Mesendoderm (in vitro differentiated cells): ENCODE results near the gene CYP2W1.

ENCODE experiments used
- DNase-seq: peaks from one replicate; pipeline ENCODE4 v3.0.0; 2013
- H2AK5ac ChIP-seq: 2 replicates; pipeline ENCODE4 v1.6.1; 2013; ENCODE audit warnings: low read length, inconsistent platforms
- H2BK120ac ChIP-seq: 2 replicates; pipeline ENCODE4 v1.6.1; 2013; ENCODE audit warnings: low read depth, mild to moderate bottlenecking, low read length, moderate library complexity, mixed read lengths
- H2BK15ac ChIP-seq: replicated peaks from 2 replicates; pipeline ENCODE4 v1.6.1; 2013; ENCODE audit warnings: low read depth, mild to moderate bottlenecking, moderate library complexity
- H2BK5ac ChIP-seq: 2 replicates; pipeline ENCODE4 v1.6.1; 2013; ENCODE audit warnings: low read length, inconsistent platforms
- H3K18ac ChIP-seq: 2 replicates; pipeline ENCODE4 v1.6.1; 2013; ENCODE audit warnings: mild to moderate bottlenecking, low read length, mixed read lengths
- H3K23ac ChIP-seq: one replicate; pipeline ENCODE4 v1.6.1; 2013; ENCODE audit warnings: low read length
- H3K27ac ChIP-seq: 2 replicates; pipeline ENCODE4 v1.5.1; 2013; ENCODE audit warnings: low read depth, mild to moderate bottlenecking, inconsistent platforms, low read length, moderate library complexity
- H3K27me3 ChIP-seq: 2 replicates; pipeline ENCODE4 v1.6.1; 2013; ENCODE audit warnings: low read length, control low read depth, mild to moderate bottlenecking, inconsistent platforms; ENCODE audit not compliant: insufficient read depth, poor library complexity
- H3K36me3 ChIP-seq: 2 replicates; pipeline ENCODE4 v1.6.1; 2013; ENCODE audit warnings: low read length, inconsistent platforms; ENCODE audit not compliant: control insufficient read depth, insufficient read depth
- H3K4ac ChIP-seq: one replicate; pipeline ENCODE4 v1.6.1; 2013; ENCODE audit warnings: low read depth, mild to moderate bottlenecking, low read length, moderate library complexity
- H3K4me1 ChIP-seq: 2 replicates; pipeline ENCODE4 v1.6.1; 2013; ENCODE audit warnings: low read depth, low read length, inconsistent platforms; ENCODE audit not compliant: control insufficient read depth
- H3K4me2 ChIP-seq: 2 replicates; pipeline ENCODE4 v1.6.1; 2013; ENCODE audit warnings: low read length
- H3K4me3 ChIP-seq: 2 replicates; pipeline ENCODE4 v1.5.1; 2013; ENCODE audit warnings: mild to moderate bottlenecking, low read length
- H3K56ac ChIP-seq: one replicate; pipeline ENCODE4 v1.6.1; 2013; ENCODE audit warnings: low read length
- H3K79me1 ChIP-seq: 2 replicates; pipeline ENCODE4 v1.6.1; 2013; ENCODE audit warnings: low read length, inconsistent platforms
- H3K79me2 ChIP-seq: 2 replicates; pipeline ENCODE4 v1.6.1; 2013; ENCODE audit warnings: mild to moderate bottlenecking, low read length; ENCODE audit not compliant: control insufficient read depth, insufficient read depth
- H3K9ac ChIP-seq: 2 replicates; pipeline ENCODE4 v1.6.1; 2013; ENCODE audit warnings: low read length, inconsistent platforms
- H4K5ac ChIP-seq: one replicate; pipeline ENCODE4 v1.6.1; 2013; ENCODE audit warnings: low read length
- H4K8ac ChIP-seq: one replicate; pipeline ENCODE4 v1.6.1; 2013; ENCODE audit warnings: low read depth, mild to moderate bottlenecking, control low read depth, low read length, moderate library complexity
- WGBS: extraction: QIAGEN DNeasy Blood & Tissue Kit; methylation state at CpG from one replicate; pipeline ENCODE4 v1.1.7; 2013; ENCODE audit warnings: low lambda C conversion rate, missing lambda C conversion rate; ENCODE audit not compliant: insufficient coverage; ENCODE audit errors: extremely low coverage; 5-methylcytosine and 5-hydroxymethylcytosine counted together

Gene CYP2W1

GRCh38 chr7:990352-990932 is 7.5 kb downstream of the CYP2W1 start:
- no peak for DNase-seq
- no peak overlapping the region for H3K56ac ChIP-seq
- no peaks in the 10 kb centered on the region for H3K4me1 ChIP-seq
- H3K27ac ChIP-seq = no peak overlapping the region
- H3K27me3 ChIP-seq = no peaks in the 10 kb centered on the region
- no CpG with 5 or more reads among the region's 36 CpGs for WGBS
- H4K8ac ChIP-seq = no peak overlapping the region
- no peak overlapping the region for H3K23ac ChIP-seq
- H3K9ac ChIP-seq = no peak overlapping the region
- H3K79me1 ChIP-seq = no peaks in the 10 kb centered on the region
- no peaks in the 10 kb centered on the region for H3K36me3 ChIP-seq
- no peaks in the 10 kb centered on the region for H3K79me2 ChIP-seq
- no peak overlapping the region for H2AK5ac ChIP-seq
- no peak overlapping the region for H3K4me3 ChIP-seq
- H2BK120ac ChIP-seq = no peak overlapping the region
- no peak overlapping the region for H2BK15ac ChIP-seq
- no peak overlapping the region for H3K4ac ChIP-seq
- no peak overlapping the region for H2BK5ac ChIP-seq
- no peak overlapping the region for H3K18ac ChIP-seq
- no peak overlapping the region for H3K4me2 ChIP-seq
- H4K5ac ChIP-seq = no peak overlapping the region

- no peak overlapping the region for H2BK5ac ChIP-seq
- no peak overlapping the region for H4K8ac ChIP-seq
- no peak overlapping the region for H2BK15ac ChIP-seq
- no peak overlapping the region for H3K27ac ChIP-seq
- no peak overlapping the region for H3K9ac ChIP-seq
- DNase-seq = no peak
- WGBS = no CpG with 5 or more reads among the region's 35 CpGs
- H3K4me2 ChIP-seq = no peak overlapping the region
- no peaks in the 10 kb centered on the region for H3K27me3 ChIP-seq
- no peak overlapping the region for H3K4ac ChIP-seq
- no peaks in the 10 kb centered on the region for H3K4me1 ChIP-seq
- no peak overlapping the region for H2AK5ac ChIP-seq
- no peak overlapping the region for H3K18ac ChIP-seq
- no peak overlapping the region for H3K56ac ChIP-seq
- H3K23ac ChIP-seq = no peak overlapping the region
- no peak overlapping the region for H2BK120ac ChIP-seq
- no peak overlapping the region for H3K4me3 ChIP-seq
- H3K36me3 ChIP-seq = no peaks in the 10 kb centered on the region
- H4K5ac ChIP-seq = no peak overlapping the region
- no peaks in the 10 kb centered on the region for H3K79me2 ChIP-seq
- H3K79me1 ChIP-seq = no peaks in the 10 kb centered on the region
Measured at GRCh38 chr7:990933-991728, 8.2 kb downstream of the CYP2W1 start.

- Histone ChIP-seq H3K4me1 (no peaks in the 10 kb centered on the region), H3K4ac (no peak overlapping the region), H2BK15ac (no peak overlapping the region), H3K36me3 (no peaks in the 10 kb centered on the region), H3K4me3 (no peak overlapping the region), H3K9ac (no peak overlapping the region), H4K5ac (no peak overlapping the region), H3K79me1 (no peaks in the 10 kb centered on the region), H3K27ac (no peak overlapping the region), H2BK5ac (no peak overlapping the region), H2BK120ac (no peak overlapping the region), H3K4me2 (no peak overlapping the region), H3K18ac (no peak overlapping the region), H2AK5ac (no peak overlapping the region), H3K79me2 (no peaks in the 10 kb centered on the region), H4K8ac (no peak overlapping the region), H3K27me3 (no peaks in the 10 kb centered on the region), H3K56ac (no peak overlapping the region), H3K23ac (no peak overlapping the region)
- WGBS = no CpG with 5 or more reads among the region's 34 CpGs
- DNase-seq = no peak
Measured at GRCh38 chr7:991729-992656, 9.0 kb downstream of the CYP2W1 start.

- H2BK120ac ChIP-seq = no peak overlapping the region
- H4K8ac ChIP-seq = no peak overlapping the region
- H3K23ac ChIP-seq = no peak overlapping the region
- no peak overlapping the region for H3K4ac ChIP-seq
- H3K79me2 ChIP-seq = no peaks in the 10 kb centered on the region
- peak overlapping the region; percentile 6 for H3K56ac ChIP-seq
- no peaks in the 10 kb centered on the region for H3K79me1 ChIP-seq
- no peaks in the 10 kb centered on the region for H3K27me3 ChIP-seq
- no peak overlapping the region for H3K18ac ChIP-seq
- no CpG with 5 or more reads among the region's 34 CpGs for WGBS
- no peaks in the 10 kb centered on the region for H3K36me3 ChIP-seq
- H4K5ac ChIP-seq = no peak overlapping the region
- H3K4me1 ChIP-seq = no peaks in the 10 kb centered on the region
- H2BK15ac ChIP-seq = no peak overlapping the region
- H3K27ac ChIP-seq = no peak overlapping the region
- H2BK5ac ChIP-seq = no peak overlapping the region
- DNase-seq = peak; percentile 98
- no peak overlapping the region for H2AK5ac ChIP-seq
- H3K4me2 ChIP-seq = no peak overlapping the region
- peak overlapping the region; percentile 12 for H3K9ac ChIP-seq
- no peak overlapping the region for H3K4me3 ChIP-seq
Measured at GRCh38 chr7:992709-993607, 10.0 kb downstream of the CYP2W1 start.

- H2BK5ac ChIP-seq = no peak overlapping the region
- no peaks in the 10 kb centered on the region for H3K4me1 ChIP-seq
- H3K27ac ChIP-seq = no peak overlapping the region
- H3K18ac ChIP-seq = no peak overlapping the region
- no peak overlapping the region for H4K8ac ChIP-seq
- no peak overlapping the region for H3K4ac ChIP-seq
- no peak overlapping the region for H2AK5ac ChIP-seq
- H3K9ac ChIP-seq = no peak overlapping the region
- no peaks in the 10 kb centered on the region for H3K36me3 ChIP-seq
- H2BK120ac ChIP-seq = no peak overlapping the region
- no peak overlapping the region for H3K4me3 ChIP-seq
- H3K4me2 ChIP-seq = no peak overlapping the region
- no peak for DNase-seq
- no CpG with 5 or more reads among the region's 28 CpGs for WGBS
- no peaks in the 10 kb centered on the region for H3K27me3 ChIP-seq
- no peaks in the 10 kb centered on the region for H3K79me1 ChIP-seq
- H3K79me2 ChIP-seq = no peaks in the 10 kb centered on the region
- no peak overlapping the region for H3K56ac ChIP-seq
- no peak overlapping the region for H2BK15ac ChIP-seq
- no peak overlapping the region for H3K23ac ChIP-seq
- H4K5ac ChIP-seq = no peak overlapping the region
Measured at GRCh38 chr7:994592-995308, 11.8 kb downstream of the CYP2W1 start.
